HG03060 (cell line): ENCODE measurements around the gene DDX51.

ENCODE experiments used
- ATAC-seq: cut with Tn5 transposase; IDR thresholded peaks from one replicate; pipeline ENCODE4 v1.9.1; 2021; ENCODE audit warnings: low read depth, moderate number of reproducible peaks; ENCODE audit not compliant: unreplicated experiment

The DDX51 gene

DNA sequence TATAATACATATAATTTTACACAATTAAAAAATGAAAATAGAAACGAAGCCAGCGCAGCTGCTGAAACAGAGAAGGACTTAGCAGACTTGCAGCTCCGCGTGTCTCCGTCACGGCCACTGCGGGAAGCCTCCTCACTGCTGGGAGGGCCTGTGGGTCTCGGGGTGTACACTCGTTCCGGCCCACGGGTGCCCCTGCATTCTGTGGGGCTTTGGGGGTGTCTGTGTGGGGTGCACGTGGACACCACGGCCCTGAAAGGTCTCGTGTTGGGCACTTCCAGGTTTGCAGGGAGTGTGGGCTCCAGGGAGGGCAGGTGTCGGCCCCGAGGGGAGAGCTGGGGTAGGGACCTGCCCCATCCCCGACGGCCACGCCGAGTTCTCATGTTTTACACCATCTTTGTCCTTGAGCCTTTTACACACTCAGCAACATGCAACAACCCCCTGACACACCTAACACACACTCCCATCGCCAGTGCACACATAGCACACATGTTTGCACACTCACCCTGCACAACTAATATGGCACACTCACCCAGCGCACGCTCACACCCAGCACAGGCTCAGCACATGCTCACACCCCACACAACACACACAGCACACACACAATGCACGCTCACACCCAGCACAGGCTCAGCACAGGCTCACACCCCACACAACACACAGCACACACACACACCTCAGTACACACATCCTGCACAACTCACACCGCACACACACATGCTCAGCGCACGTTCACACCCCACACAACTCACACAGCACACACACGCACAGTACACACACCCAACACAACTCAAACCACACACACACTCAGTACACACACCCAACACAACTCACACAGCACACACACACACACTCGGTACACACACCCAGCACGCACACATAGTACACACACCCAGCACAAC is 36.8 kb upstream of the DDX51 start:
- no peak for ATAC-seq

DNA sequence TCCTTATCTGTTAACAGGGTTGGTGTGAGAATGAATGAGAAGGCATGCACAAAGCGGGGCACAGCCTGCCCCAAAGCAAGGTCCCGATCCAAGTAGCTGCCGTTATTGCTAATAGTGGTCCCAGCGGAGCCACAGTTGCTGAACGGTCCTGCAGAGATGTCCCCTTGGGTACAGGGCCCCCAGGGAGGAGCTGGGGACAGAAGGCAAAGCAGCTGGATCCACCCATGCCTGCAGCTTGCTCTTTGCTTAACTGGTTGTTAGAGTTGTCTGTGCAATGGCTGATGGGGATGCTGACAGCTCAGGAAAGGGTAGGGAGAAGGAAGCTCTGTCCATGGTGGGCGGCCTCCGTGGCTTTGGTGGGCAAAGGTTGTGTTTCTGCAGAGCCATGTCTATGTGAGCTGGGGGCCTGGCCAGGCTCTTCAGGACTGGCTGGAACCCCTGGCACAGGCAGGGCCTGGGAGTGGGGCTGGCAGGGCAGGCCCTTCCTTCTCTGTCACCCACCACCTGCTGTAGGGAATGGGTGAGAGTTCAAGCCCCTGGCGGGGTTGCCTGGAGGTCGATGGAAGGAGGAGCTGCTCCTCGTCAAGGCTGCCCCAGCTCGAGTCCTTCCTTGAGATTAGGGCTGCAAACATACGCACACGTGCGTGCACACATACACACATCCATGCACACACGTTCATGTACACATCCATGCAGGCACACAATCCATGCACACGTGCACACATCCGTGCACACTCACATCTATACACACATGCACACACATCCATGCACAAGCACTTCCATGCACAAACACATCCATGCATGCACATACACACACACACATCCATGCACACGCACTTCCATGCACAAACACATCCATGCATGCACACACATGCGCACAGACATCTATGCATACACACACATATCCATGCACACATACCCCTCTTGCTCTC is 35.6 kb upstream of the DDX51 start:
- ATAC-seq, result no peak

DNA sequence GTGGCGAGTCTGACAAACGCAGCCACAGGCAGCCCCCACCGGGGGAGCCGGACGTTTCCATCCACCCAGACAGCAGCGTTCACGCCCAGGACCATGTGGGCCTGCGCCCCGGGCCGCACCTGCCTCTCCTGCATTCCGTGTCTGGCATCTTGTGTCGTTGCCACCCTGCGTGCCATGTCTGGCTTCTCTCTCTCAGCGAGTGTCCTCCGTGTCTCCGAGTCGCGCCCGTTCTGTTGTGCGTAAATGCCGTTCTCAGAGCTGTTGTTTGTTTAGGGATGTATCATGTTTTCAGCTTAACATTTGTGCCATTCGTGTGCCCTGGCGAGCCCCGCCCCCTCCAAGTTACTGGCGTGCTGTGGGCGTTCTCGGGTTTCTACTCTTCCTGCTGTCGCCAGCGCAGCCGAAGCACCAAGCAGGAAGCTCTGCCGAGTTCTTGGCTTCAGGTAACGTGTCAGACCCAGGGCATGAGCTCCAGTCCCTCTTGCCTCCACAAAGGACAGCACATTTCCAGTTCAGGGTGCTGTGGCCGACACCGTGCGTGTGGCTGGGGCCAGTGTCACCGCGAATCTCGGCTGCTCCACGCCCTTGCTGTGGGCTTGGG is 34.8 kb upstream of the DDX51 start:
- ATAC-seq, result no peak

DNA sequence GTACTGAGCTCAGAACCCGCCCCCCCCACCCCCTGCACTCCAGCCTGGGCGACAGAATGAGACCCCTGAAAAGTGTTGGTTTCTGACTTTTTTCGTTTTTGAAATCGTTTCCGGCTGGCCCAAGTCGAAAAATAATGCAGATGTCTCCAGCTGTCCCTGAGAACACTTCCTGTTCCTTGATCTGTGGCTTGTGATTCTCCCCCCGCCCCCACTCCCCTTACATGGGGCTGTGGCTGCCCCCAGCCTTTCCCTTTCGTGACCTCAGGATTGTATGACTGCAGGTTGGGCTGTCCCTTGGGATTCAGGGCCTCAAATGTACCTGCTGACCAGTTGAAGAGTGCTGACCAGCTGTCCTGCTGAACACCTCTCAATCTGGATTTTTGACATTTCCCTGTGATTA is 34.2 kb upstream of the DDX51 start:
- ATAC-seq, result no peak

DNA sequence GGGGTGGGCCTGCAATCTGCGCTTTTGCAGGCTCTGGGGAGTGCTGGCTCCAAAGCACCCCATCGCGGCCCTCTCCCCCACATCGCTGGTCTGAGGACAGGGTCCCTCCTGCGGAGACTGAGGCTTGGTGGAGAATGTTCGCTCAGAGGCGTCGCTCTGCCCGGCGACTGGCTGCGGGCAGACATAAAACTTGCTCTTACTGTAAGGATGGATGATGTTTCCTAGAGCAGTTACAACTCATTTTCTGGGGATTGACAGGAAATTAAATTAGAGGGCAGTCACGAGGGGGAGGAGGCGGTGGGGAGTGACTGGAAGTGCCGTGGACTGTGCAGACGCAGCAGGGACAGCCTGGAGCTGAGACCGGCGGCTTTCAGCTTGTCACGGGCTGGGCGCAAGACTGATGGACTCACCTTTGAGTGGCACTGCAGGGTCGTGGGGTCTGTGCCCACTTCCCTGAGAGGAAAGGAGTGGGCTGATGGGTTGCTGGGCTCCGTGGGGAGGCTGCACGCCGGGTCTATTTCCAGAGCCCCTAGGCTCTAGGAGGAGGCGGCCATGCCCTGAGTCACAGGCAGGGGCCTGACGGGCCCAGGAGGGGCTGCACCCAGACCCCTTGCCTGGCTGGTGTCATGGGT is 32.9 kb upstream of the DDX51 start:
- no peak for ATAC-seq

DNA sequence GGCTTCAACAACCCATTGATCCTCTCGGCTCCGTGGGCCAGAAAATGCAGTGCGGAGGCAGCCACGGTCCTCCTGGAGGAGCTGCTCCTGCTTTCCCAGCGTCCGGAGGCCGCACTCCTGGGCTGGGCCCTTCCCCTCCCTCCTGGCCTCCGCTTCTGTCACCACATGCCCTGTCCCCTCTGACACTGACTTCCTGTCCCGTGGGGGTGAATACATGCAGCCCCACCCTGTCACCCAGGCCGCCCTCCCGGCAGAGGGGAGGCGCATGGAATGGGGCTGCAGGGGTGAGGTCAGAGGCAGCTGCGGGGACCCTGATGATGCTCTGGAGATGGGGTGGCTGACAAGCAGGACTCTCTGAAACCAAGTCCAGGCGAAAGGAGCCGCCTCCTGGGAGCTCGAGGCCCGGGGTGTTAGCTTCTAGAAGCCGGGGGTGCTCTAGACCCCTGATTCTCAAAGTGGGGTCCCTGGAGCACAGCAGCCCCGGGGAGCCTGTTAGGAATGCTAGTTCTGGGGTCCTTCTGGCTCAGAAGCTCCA is 32.3 kb upstream of the DDX51 start:
- no peak for ATAC-seq

DNA sequence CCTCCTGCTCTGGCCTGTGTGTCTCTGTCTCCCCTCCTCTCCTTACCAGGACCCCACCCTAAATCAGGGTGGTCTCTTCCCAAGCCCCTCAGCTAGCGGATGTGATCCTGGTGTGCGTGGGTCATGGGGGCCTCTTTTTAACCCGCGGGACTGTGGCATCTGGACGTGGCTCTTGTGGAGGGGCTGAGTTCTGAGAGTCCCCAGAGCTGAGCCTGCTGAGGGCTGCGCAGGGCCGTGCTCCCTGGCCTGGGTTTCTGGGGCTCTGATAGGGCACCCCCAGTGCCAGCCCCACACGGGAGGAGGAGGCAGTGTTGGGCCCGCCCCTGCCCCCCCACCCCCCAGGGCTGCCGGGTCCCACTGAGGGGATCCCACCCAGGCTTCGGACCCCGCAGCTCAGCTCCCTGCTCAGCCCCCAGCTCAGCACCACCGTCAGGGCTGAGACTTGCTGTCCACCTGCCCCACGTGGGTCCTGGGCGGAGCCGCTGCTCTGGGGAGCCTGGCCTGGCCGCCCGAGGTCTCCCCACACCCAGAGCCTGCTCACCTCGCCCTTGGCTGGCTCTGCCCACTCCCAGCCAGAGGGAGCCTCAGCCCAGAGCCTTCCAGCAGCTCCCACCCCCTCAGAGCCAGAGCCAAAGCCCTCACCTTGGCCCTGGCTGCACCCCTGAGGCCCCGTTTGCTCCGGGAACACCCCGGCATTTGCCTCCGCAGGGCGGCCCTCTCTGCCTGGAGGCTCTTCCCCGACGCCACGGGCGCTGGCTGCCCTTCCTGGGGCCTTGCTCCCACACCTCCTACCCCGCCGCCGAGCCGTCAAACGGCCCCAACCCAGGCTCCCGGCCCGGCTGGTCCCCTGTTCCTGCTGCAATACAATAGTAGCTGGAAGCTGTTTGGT is 31.6 kb upstream of the DDX51 start:
- ATAC-seq, result no peak

DNA sequence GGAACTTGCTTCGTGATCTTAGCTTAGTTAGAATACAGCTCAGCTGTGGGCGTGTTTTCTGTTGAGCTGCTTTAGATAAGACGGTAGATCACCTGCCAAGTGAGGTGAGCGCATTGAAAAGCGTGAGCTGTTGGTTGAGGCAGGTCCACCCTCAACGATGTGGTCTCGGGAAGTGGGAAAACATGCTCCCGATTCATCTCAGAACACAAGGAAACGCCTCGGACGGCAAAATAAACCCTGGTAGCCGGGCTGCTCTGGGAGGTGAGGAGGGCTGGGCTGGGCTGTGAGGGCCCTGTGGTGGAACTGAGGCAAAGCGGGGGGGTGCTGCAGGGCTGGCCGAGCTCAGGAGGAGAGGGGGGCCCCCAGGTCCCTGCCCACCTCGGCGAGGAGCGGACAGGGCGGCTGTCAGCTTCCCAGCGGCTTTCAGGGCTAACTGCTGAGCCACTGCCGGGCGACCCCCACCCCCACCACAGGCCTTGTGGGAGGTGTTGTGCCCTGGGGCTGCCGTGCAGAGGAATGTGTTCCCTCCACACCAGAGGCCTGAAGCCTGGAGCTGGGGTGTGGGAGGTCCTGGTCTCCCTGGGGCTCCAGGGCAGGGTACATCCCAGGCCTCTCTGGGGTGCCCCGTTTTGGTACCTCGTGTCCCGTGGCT is 30.8 kb upstream of the DDX51 start:
- ATAC-seq, result no peak

DNA sequence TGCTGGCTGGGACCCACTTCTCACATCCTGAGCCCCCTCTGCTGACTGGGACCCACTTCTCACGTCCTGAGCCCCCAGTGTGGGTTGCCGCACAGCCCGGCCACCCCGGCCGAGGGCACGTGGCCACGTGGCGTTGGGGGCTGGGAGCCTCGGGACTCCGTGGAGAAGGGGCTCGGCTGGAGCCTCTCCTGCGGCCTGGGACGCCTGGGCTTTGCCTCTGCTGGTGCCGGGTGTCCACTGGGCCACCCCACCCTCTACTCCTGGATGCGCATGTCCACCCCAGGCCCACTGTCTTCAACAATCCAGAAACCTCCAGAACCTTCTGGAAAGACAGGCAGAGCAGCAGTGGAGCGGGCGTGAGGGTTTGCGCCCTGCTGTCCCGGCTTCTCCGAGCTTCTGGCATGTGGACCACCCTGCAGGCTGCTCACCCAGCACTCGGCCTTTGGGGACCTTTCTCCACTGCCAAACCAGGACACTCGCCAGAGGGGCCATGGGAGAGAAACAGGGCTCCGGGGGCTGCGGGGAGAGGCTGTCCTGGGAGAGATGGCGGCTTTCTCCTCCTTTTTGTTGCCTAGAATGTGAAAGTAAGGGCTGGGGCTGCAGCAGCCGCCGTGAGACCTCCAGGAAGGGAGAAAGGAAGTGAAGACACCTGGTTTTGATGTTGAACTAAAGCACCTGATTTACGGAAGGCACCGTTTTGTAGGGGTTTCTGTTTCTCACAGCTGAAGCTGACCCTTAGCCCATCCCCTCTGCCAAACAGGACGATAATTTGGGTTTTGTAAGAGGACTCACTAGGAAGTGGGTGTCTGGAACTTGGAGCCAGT is 30.1 kb upstream of the DDX51 start:
- no peak for ATAC-seq

DNA sequence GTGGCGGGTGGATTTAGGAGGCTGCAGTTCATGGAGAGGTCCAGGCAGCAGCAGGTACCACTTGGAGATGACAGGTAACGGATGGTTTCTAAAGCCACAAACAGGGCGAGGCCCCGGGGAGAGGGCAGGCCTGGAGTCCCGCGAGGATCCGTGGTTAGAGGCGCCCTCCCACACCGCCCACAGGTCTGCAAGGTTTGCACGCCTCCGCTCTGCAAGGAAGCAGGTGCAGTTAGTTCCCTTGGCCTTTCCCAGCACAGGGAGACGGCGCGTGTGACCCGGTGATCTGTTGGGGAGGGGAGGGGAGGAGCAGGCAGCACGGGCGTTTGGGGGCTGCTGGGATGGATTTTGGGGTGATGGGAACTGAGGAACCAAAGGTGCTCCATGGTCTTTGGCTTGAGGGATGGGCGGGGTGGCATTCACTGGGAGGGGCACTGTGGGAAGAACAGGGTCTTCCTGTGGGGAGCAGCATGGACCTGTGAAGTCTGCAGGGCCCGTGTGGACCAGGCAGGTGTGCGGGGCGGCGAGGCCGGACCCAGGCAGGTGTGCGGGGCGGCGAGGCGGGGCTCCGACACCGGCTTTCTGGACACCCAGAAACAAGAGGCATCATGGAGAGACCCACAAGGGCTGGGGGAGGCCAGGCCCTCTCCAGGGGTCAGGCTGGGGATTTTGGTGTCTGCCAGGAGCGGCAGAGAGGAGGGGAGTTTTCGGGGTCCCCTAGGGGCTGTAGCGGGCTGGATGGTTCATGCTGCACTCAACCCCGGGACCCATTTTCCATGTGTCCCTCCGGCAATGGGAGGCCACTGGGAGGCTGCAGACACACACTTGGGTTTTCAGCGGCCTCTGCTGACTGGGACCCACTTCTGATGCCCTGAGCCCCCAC is 29.3 kb upstream of the DDX51 start:
- ATAC-seq, result no peak

DNA sequence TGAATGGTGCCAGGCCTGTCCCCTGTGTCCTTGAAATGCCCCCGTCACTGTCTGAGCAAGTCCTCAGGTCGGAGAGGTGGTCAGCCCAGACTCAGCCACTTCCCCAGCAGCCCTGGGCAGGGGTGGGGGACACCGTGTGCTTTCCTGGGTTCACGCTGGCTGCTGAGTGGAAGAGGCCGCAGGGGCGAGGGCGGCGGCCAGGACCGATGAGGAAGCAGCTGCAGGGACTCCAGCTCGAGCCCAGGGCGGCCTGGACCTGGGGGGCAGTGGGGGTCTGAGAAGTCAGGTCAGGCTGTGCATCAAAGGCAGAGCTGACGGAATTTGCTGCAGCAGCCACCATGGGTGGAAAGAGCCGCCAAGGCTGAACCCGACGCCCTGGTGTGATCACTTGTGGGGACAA is 28.5 kb upstream of the DDX51 start:
- no peak for ATAC-seq

DNA sequence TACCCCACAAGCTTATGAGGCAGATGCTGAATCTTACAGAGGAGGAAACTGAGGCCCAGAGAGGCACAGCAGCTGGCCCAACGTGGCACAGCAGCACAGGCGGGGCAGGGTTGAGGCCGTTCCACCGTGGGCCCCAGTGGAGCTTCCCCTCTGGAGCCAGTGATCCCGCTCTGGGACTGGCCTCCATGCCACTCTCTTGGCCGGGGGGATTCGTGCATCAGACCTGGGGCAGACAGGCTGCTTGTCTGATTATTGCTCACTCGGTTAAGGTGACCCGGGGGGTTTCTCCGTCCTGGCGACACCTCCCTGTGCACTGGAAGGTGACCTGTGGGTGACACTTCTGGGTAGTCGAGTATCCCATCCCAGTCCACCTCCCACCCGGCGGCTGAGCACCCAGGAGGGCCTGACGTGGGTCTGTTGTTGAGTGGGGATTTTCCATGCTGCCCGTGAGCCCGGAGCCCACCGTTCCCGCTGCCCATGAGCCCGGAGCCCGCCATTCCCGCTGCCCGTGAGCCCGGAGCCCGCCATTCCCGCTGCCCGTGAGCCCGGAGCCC is 27.9 kb upstream of the DDX51 start:
- ATAC-seq, result no peak

DNA sequence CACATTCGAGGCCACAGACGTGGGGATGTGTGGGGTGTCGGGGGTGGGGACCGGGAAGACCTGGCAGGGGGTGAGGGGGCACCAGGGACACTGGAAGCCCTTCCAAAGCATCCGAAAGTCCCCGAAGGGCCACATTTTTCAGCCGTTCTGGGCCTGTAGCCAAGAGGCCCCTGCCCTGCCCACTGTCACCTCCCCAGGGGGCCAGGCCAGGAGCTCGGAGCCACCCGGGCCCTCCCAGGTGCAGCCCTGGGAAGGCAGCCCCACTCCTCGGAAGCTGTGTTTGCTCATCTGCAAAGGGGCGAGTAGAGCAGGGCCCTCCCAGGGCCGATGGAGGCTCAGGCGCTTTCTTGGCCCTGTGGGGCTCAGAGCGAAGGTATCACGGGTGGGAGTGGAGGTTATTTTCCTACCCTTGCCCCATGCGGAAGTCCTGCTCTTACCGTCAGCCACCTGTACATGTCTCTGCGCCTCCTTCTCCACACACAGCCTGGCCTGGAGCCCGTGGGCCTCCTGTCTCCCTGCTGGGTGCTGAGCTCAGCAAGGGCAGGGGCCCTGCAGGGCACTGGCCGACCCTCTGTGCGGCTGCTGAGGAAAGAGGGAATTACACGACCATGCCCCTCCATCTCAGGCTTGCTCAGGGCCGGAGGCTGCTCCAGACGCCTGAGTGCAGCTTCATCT is 27.3 kb upstream of the DDX51 start:
- ATAC-seq, result no peak

DNA sequence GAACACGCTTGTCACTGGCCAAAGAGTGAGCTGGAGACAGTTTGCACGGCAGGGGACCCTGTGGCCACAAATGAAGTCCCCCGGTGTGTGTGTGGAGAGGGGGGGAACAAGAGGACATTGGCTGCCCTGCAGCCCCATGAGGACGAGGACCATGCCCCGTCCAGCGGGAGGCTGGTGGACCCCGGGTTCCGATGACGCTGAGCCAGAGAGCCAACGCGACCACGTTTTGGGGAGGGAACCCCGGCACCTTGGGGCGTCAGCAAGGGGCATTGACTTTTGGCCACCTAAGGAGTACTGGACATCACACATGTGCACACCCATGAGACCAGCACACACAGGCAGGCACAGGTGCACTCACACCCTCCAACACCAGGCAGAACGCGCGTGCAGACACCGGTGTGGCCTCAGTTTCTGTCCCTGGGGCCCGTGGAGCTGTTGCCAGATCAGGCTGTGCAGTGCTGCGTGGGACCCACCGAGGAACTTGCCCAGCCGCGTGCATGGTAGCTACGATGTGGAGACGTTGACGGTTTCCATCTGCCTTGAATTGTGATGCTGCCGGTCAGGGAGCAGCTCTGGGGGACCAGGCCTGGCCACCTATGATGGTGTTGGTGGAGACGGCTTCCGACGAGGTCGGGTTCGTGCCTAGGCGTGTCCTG is 26.6 kb upstream of the DDX51 start:
- ATAC-seq, result no peak

DNA sequence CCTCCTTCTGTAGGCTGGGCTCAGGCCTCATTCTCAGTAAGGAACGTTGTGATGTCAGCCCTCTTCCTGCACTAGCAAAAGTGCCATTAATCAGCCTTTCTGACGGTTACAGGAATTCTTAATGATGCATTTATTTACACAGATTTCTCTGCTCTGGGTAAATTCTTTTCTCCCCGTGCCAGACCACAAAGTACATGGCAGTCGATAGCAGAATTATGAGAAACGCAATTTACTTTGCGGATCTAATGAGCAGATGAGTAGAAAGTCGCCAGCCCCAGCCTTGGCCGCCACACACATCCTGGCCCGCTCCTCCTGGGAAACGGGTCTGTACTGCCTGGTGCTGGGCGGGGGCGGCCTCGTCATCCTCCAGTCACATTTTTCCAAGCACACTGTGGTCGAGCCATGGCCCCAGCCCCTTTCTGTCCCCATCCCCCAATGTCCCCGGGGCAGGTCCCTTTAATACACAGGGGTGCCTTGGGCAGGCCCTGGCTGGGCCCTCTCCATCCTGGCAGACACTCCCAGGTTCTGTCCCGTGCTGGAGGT is 26.0 kb upstream of the DDX51 start:
- no peak for ATAC-seq

DNA sequence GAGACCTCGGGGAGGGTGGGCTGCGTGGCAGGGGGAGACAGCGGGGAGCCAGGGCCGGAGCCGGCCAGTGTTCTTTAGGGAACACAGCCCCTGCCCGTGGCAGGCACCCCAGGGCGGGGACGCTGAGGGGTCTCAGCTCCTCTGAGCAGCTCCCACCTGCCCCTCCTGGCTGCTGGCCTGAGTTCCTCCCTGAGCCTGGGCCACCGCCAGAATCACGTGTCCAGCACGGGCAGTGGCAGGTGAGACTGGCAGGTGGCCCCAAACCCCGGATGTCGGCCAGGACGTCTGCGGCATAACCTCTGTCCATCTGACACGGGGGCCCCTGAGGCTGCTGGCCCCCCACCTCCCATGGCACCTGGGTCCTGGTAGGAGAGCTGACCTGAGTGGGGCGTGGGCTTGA is 25.3 kb upstream of the DDX51 start:
- ATAC-seq, result no peak
